ENCODE measurements around the gene RPL22L1.

DNA sequence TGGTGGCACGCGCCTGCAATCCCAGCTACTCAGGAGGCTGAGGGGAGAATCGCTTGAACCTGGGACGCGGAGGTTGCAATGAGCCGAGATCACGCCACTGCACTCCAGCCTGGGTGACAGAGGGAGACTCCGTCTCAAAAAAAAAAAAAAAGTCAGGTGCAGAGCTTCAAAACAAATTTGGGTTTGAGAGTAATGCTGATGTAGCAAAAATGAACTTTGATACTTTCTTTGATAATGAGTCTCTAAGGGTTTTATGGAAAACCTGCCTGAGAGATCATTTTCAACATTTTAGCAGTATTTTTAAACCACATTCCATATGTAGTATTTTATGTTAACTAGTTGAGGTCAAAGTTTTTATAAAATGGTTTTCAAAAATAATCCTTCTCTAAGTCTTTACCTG, 23.9 kb upstream of the RPL22L1 start:
- TF ChIP-seq, protein P1, sequence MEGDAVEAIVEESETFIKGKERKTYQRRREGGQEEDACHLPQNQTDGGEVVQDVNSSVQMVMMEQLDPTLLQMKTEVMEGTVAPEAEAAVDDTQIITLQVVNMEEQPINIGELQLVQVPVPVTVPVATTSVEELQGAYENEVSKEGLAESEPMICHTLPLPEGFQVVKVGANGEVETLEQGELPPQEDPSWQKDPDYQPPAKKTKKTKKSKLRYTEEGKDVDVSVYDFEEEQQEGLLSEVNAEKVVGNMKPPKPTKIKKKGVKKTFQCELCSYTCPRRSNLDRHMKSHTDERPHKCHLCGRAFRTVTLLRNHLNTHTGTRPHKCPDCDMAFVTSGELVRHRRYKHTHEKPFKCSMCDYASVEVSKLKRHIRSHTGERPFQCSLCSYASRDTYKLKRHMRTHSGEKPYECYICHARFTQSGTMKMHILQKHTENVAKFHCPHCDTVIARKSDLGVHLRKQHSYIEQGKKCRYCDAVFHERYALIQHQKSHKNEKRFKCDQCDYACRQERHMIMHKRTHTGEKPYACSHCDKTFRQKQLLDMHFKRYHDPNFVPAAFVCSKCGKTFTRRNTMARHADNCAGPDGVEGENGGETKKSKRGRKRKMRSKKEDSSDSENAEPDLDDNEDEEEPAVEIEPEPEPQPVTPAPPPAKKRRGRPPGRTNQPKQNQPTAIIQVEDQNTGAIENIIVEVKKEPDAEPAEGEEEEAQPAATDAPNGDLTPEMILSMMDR (conservative IDR thresholded peaks at IDR 0.05; ENCODE audit: low read depth in 2 of 2): no peak
- TF ChIP-seq CREB1 (CRISPR knock-in tag; IDR thresholded peaks at IDR 0.05; ENCODE audit: low read depth) (no peak), POLR2AphosphoS5 (IDR thresholded peaks at IDR 0.05; ENCODE audit: low read depth) (no peak), EZH2phosphoT487 (IDR thresholded peaks at IDR 0.05; ENCODE audit: unreplicated experiment) (no peak), NANOG (IDR thresholded peaks at IDR 0.05; ENCODE audit: borderline replicate concordance) (no peak), EZH2 (IDR thresholded peaks at IDR 0.05; ENCODE audit: low read depth, unreplicated experiment) (no peak), JUNB (IDR thresholded peaks at IDR 0.05; ENCODE audit: unreplicated experiment) (no peak)
- TF ChIP-seq, protein P2, sequence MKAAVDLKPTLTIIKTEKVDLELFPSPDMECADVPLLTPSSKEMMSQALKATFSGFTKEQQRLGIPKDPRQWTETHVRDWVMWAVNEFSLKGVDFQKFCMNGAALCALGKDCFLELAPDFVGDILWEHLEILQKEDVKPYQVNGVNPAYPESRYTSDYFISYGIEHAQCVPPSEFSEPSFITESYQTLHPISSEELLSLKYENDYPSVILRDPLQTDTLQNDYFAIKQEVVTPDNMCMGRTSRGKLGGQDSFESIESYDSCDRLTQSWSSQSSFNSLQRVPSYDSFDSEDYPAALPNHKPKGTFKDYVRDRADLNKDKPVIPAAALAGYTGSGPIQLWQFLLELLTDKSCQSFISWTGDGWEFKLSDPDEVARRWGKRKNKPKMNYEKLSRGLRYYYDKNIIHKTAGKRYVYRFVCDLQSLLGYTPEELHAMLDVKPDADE (IDR thresholded peaks at IDR 0.05): no peak
- TF ChIP-seq, protein P3, sequence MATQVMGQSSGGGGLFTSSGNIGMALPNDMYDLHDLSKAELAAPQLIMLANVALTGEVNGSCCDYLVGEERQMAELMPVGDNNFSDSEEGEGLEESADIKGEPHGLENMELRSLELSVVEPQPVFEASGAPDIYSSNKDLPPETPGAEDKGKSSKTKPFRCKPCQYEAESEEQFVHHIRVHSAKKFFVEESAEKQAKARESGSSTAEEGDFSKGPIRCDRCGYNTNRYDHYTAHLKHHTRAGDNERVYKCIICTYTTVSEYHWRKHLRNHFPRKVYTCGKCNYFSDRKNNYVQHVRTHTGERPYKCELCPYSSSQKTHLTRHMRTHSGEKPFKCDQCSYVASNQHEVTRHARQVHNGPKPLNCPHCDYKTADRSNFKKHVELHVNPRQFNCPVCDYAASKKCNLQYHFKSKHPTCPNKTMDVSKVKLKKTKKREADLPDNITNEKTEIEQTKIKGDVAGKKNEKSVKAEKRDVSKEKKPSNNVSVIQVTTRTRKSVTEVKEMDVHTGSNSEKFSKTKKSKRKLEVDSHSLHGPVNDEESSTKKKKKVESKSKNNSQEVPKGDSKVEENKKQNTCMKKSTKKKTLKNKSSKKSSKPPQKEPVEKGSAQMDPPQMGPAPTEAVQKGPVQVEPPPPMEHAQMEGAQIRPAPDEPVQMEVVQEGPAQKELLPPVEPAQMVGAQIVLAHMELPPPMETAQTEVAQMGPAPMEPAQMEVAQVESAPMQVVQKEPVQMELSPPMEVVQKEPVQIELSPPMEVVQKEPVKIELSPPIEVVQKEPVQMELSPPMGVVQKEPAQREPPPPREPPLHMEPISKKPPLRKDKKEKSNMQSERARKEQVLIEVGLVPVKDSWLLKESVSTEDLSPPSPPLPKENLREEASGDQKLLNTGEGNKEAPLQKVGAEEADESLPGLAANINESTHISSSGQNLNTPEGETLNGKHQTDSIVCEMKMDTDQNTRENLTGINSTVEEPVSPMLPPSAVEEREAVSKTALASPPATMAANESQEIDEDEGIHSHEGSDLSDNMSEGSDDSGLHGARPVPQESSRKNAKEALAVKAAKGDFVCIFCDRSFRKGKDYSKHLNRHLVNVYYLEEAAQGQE (IDR thresholded peaks at IDR 0.05; ENCODE audit: unreplicated experiment): no peak

All from GM23338 (cell line).